Adrenal gland (tissue), 12 donors: ENCODE measurements around the gene MON1B. TPM values are rescaled to one million over a fixed set of nuclear protein-coding genes. Genes with fewer than 3 reads are reported as not detected.
A peak's percentile ranks its signal among the peaks of the same experiment; 100 is the strongest.

Source experiments
- DNase-seq, 7 donors: peaks; one replicate each; pipeline ENCODE4 v3.0.0-alpha.2; 2019 to 2020
- H3K27ac ChIP-seq, 5 donors: fragments of 200-600 bp; sonication (generic) in 4 of 5; 1 replicate in 3 of 5; 2 replicates in 2 of 5; pipeline versions ENCODE4 v1.5.1 to v1.8.0; 2016 to 2020; ENCODE audit warnings: mild to moderate bottlenecking in 1 of 5
- H3K27me3 ChIP-seq: fragments of 200-600 bp; 2 replicates; pipeline ENCODE4 v1.8.0; 2021
- H3K36me3 ChIP-seq, 2 donors: fragments of 200-600 bp; replicated peaks in 1 of 2; 1 replicate in 1 of 2; 2 replicates in 1 of 2; pipeline versions ENCODE4 v1.5.1 to v1.8.0; 2018 to 2022
- H3K4me1 ChIP-seq, 2 donors: fragments of 200-600 bp; replicated peaks in 1 of 2; 1 replicate in 1 of 2; 2 replicates in 1 of 2; pipeline versions ENCODE4 v1.5.1 to v1.8.0; 2018 to 2021
- H3K4me3 ChIP-seq, 4 donors: fragments of 200-600 bp; sonication (generic) in 3 of 4; one replicate each; pipeline ENCODE4 v1.5.1; 2016 to 2018
- H3K9me3 ChIP-seq, 3 donors: fragments of 200-600 bp; sonication (generic) in 1 of 3; replicated peaks in 1 of 3; 1 replicate in 2 of 3; 2 replicates in 1 of 3; pipeline versions ENCODE4 v1.5.1 to v1.8.0; 2016 to 2021
- CTCF ChIP-seq, 6 experiments: fragments of 450-650 bp in 4 of 6; fragments of 200-600 bp in 2 of 6; sonication (generic) in 1 of 6; IDR thresholded peaks; 1 replicate in 5 of 6; 2 replicates in 1 of 6; pipeline versions ENCODE4 v1.5.1 to v1.8.0; 2016 to 2021; ENCODE audit warnings: antibody characterized with exemption in 6 of 6, mild to moderate bottlenecking in 2 of 6, moderate library complexity in 1 of 6
- POLR2A ChIP-seq, 2 donors: fragments of 450-650 bp; IDR thresholded peaks; one replicate each; pipeline ENCODE4 v1.6.1; 2017; ENCODE audit warnings: antibody characterized with exemption in 2 of 2, mild to moderate bottlenecking in 2 of 2, moderate library complexity in 1 of 2
- WGBS, 4 donors: extraction: QIAGEN DNeasy Blood & Tissue Kit in 2 of 4; methylation state at CpG; one replicate each; pipeline versions ENCODE4 v1.1.5 to v1.1.7; 2013 to 2017; 5-methylcytosine and 5-hydroxymethylcytosine counted together
- intact Hi-C, 2 donors: fragments of 100-400 bp; cut with DNase I; formaldehyde crosslinking; loops; one replicate each; pipeline versions ENCODE4 v1.14.1 to v1.15.0; 2022 to 2023
- polyA plus RNA-seq, 3 donors: library from polyadenylated mRNA; stranded (reverse); fragments of 200-250 nt in 2 of 3; fragments of 350-450 nt in 1 of 3; fragmentation: Illumina TruSeq in 1 of 3; extraction: RNeasy Lipid Tissue Mini Kit (QIAGEN cat#74804) in 1 of 3; gene quantifications; one replicate each; pipeline ENCODE4 v1.2.3, GENCODE V29; 2013 to 2014
- total RNA-seq, 9 donors: library from RNA; depleted of rRNA in 4 of 9; stranded (reverse); fragments of >200 nt in 4 of 9; fragments of 120-200 nt in 1 of 9; fragmentation: NEBNext Ultra II Directional in 1 of 9; extraction: Animal tissue kit (Norgen Biotek cat#: 25700) in 1 of 9; gene quantifications; one replicate each; pipeline versions ENCODE4 v1.1.0 to v1.2.4, GENCODE V29; 2013 to 2023
- donor health status: healthy with polysubstance abuse.
- donor health status: Bipolar disorder and iron deficiency.
- donor health status: DM: yes; HTN: yes; CAD: no.
- donor health status: DM: no; HTN: no; CAD: no.
- donor health status: DM: no; HTN: no; CAD: no.
- donor health status: DM: yes; HTN: yes; CAD: no.

The MON1B gene
- total and polyA plus RNA-seq, 12 donors = 7.5 to 94.0 (median 27.2) TPM

- Histone ChIP-seq H3K4me3 (no peak overlapping the region), H3K36me3 (no peaks in the 10 kb centered on the region), H3K27ac (no peak overlapping the region), H3K9me3 (no peaks in the 10 kb centered on the region), H3K27me3 (peaks cover 3% of the 10 kb centered on the region), H3K4me1 (no peaks in the 10 kb centered on the region)
- 58 to 73% (median 66%) methylated on average over 2 of the region's 2 CpGs for WGBS, 4 donors
- DNase-seq = no peak
- no peak for TF ChIP-seq POLR2A (IDR thresholded peaks at IDR 0.05)
- no peak for TF ChIP-seq CTCF (IDR thresholded peaks at IDR 0.05)
- intact Hi-C loops = no loop called here
These were observed 24.3 kb upstream of the MON1B start for GRCh38 chr16:77166726-77167125.

- 62 to 83% (median 77%) methylated on average over 4 of the region's 4 CpGs for WGBS, 4 donors
- intact Hi-C loops = no loop called here
- H3K36me3 ChIP-seq = no peaks in the 10 kb centered on the region
- no peak for DNase-seq
- H3K4me1 ChIP-seq = no peaks in the 10 kb centered on the region
- peaks cover 3% of the 10 kb centered on the region for H3K27me3 ChIP-seq
- H3K27ac ChIP-seq = no peak overlapping the region
- H3K4me3 ChIP-seq = no peak overlapping the region
- TF ChIP-seq POLR2A (IDR thresholded peaks at IDR 0.05) (no peak), CTCF (IDR thresholded peaks at IDR 0.05) (no peak)
- H3K9me3 ChIP-seq = no peaks in the 10 kb centered on the region
These were observed 22.1 kb upstream of the MON1B start for GRCh38 chr16:77168901-77169300.

GRCh38 chr16:77169650-77170236, 21.2 kb upstream of the MON1B start:
- Histone ChIP-seq H3K27me3 (peaks cover 3% of the 10 kb centered on the region), H3K9me3 (no peaks in the 10 kb centered on the region), H3K36me3 (no peaks in the 10 kb centered on the region), H3K4me3 (no peak overlapping the region), H3K4me1 (no peaks in the 10 kb centered on the region), H3K27ac (no peak overlapping the region)
- DNase-seq = peak in 5 of 7 donors; percentile 26 to 56 (median 34)
- intact Hi-C loops = loop anchor here in 1 of 2 donors (5.0 kb wide), 1 partner anchor 1377 kb away; no protein-coding TSS in a partner anchor
- TF ChIP-seq POLR2A (IDR thresholded peaks at IDR 0.05) (no peak), CTCF (IDR thresholded peaks at IDR 0.05) (peak; percentile 5 to 55 (median 42))
- WGBS, 4 donors = 16 to 22% (median 19%) methylated on average over 6 of the region's 6 CpGs

GRCh38 chr16:77170805-77171204, 20.2 kb upstream of the MON1B start:
- Histone ChIP-seq H3K4me3 (no peak overlapping the region), H3K27me3 (peaks cover 3% of the 10 kb centered on the region), H3K4me1 (no peaks in the 10 kb centered on the region), H3K36me3 (no peaks in the 10 kb centered on the region), H3K9me3 (no peaks in the 10 kb centered on the region), H3K27ac (no peak overlapping the region)
- 27 to 48% (median 40%) methylated on average over 3 to 4 of the region's 4 CpGs for WGBS, 4 donors
- intact Hi-C loops = loop anchor here in 1 of 2 donors (5.0 kb wide), 1 partner anchor 1379 kb away; no protein-coding TSS in a partner anchor
- no peak for DNase-seq
- no peak for TF ChIP-seq CTCF (IDR thresholded peaks at IDR 0.05)
- TF ChIP-seq POLR2A (IDR thresholded peaks at IDR 0.05) = no peak
